ENCODE measurements around the gene BAD.

BAD gene

DNA sequence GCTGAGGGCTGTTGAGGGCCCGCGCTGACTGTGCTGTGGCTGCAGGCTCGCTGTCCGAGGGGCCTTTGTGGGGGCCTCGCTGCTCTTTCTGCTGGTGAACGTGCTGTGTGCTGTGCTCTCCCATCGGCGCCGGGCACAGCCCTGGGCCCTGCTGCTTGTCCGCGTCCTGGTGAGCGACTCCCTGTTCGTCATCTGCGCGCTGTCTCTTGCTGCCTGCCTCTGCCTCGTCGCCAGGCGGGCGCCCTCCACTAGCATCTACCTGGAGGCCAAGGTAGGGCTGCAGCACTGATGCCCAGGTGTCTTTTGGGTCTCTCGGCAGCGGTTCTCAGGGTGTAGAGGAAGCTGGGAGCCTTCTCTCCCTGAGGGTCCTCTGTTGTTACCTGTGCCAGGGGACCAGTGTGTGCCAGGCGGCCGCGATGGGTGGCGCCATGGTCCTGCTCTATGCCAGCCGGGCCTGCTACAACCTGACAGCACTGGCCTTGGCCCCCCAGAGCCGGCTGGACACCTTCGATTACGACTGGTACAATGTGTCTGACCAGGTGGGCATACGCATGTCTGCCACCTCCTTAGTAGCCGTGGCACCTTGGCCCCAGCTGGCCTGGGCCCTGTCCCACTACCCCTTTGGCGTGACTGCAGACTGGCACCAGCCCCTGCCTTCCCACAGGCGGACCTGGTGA, 3.3 kb upstream of the BAD start:
- no peak for DNase-seq (ENCODE audit: extremely low spot score)
- ChIA-PET POLR2A (interaction anchor here (0.6 kb wide), 1 partner anchor 22 kb away, joined by 3 read pairs; no protein-coding TSS in a partner anchor), CTCF (interaction anchor here (1.0 to 14.3 kb wide), 3 partner anchors 9 to 23 kb away, joined by 3 to 186 read pairs (median 3); partner anchors contain the start of genes CATSPERZ and ESRRA)
- TF ChIP-seq, protein P1, sequence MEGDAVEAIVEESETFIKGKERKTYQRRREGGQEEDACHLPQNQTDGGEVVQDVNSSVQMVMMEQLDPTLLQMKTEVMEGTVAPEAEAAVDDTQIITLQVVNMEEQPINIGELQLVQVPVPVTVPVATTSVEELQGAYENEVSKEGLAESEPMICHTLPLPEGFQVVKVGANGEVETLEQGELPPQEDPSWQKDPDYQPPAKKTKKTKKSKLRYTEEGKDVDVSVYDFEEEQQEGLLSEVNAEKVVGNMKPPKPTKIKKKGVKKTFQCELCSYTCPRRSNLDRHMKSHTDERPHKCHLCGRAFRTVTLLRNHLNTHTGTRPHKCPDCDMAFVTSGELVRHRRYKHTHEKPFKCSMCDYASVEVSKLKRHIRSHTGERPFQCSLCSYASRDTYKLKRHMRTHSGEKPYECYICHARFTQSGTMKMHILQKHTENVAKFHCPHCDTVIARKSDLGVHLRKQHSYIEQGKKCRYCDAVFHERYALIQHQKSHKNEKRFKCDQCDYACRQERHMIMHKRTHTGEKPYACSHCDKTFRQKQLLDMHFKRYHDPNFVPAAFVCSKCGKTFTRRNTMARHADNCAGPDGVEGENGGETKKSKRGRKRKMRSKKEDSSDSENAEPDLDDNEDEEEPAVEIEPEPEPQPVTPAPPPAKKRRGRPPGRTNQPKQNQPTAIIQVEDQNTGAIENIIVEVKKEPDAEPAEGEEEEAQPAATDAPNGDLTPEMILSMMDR (IDR thresholded peaks at IDR 0.05; ENCODE audit: control extremely low read depth, extremely low read depth, low read depth, missing control alignments), result no peak

DNA sequence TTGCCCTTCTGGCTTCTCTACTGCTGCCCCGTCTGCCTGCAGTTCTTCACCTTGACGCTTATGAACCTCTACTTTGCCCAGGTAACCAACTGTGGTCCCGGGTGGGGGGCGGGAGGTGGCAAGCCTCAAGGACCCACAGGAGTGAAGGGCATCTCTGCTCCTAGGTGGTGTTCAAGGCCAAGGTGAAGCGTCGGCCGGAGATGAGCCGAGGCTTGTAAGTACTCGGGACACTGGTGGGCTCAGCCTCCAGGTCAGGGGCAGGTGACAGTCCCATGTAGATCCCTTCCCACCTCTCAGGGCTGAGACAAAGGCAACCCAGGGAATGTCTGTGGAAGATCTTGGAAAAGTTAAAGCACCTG, 2.3 kb upstream of the BAD start:
- CTCF ChIA-PET, result interaction anchor here (1.3 to 14.3 kb wide), 2 partner anchors 16 to 24 kb away, joined by 3 to 186 read pairs; partner anchors contain the start of genes CATSPERZ and ESRRA
- DNase-seq (ENCODE audit: extremely low spot score), result no peak
- POLR2A ChIA-PET, result no interaction called here
- TF ChIP-seq, protein P1 (IDR thresholded peaks at IDR 0.05; ENCODE audit: control extremely low read depth, extremely low read depth, low read depth, missing control alignments), result no peak

DNA sequence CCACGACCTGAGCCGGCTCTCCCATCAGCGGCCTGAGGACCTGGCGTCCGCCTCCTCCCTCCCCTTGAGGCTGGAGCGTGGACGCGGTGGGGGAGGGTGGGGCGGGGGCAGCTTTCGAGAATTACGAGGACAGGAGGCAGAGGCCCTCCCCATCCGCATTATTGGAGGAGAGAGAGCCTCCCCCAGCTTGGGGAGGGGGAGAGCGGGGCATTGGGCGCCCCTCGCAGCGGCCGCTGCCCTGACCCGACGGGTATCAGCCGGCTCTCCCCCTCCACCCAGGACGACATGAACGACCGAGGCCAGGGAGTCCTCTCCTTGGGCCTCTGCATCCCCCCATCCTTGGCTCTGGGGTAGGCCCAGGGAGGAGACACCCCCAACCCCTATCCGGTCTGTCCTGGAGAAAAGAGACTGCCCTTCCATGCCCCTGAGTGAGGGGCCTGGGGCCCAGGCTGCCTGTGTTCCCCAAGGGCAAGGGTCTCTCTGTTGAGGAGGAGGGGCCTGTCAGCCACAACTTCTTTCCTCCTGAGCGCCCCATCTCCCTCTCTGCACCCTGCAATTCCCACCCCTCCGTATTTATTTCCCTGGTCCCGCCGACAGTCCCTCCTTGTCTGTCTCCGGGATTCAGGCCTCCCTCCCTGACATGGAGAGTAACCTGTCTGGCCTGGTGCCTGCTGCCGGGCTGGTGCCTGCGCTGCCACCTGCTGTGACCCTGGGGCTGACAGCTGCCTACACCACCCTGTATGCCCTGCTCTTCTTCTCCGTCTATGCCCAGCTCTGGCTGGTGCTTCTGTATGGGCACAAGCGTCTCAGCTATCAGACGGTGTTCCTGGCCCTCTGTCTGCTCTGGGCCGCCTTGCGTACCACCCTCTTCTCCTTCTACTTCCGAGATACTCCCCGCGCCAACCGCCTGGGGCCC, 1.7 kb upstream of the BAD start:
- POLR2A ChIA-PET, result interaction anchor here (0.6 kb wide), 1 partner anchor 15 kb away, joined by 4 read pairs; no protein-coding TSS in a partner anchor
- DNase-seq (ENCODE audit: extremely low spot score), result no peak
- TF ChIP-seq, protein P1 (IDR thresholded peaks at IDR 0.05; ENCODE audit: control extremely low read depth, extremely low read depth, low read depth, missing control alignments), result peak; percentile 19
- CTCF ChIA-PET, result interaction anchor here (1.3 to 14.3 kb wide), 3 partner anchors 17 to 81 kb away, joined by 3 to 186 read pairs (median 6); partner anchors contain the start of genes CATSPERZ and ESRRA

DNA sequence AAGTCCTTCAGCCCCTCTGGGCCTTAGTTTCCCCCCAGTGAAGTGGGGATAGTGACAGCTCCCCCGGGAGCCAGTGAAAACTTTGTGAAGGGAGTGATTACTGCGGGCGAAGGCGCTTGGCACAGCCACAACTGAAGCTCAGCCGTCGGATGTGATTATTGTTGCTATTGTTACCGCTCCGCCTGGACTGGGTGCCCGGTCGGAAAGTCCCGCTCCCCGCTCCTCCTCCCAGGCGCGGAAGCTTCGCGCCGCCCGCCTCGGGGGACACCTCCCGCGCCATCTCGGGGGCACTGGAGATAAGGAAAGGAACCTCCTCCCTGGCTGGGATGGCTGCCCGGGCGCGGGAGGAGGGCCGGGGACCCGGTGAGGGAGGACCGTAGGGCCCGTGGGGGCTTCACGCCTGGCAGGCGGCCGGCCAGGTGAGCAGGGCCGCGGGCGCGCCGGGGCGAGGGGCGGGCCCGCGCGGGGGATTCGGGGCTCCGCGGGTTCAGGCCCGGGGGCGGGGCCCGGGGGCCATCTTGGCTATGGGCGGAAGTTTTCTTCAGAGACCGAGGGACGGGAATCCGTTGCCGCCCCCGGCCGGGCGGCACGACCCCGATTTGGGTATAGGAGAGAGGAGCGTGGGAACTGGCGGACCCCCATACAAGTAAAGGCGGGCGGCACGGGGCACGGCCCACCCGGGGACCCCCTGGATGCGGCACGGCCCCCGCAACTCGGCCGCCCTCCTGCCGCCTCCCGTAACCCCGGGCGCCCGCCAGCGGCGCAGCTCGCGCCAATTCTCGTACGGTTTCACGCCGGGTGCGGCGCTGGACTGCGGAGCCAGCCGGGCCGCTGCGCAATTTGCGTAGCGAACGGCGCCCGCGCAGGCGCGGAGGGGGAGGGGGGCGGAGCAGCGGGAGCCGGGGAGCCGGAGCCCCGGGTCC, 758 bp upstream of the BAD start, which contains the start of gene GPR137:
TSS of gene GPR137 (plus strand) at position 887 of the 923 bp plus-strand sequence. CDS start 677 bp downstream, outside the sequence.
- ChIA-PET POLR2A (interaction anchor here (0.6 to 2.7 kb wide), 5 partner anchors 14 to 100 kb away, joined by 3 to 11 read pairs (median 4); partner anchors contain the start of genes NUDT22 and STIP1), CTCF (interaction anchor here (1.2 to 14.3 kb wide), 4 partner anchors 13 to 80 kb away, joined by 3 to 186 read pairs (median 14); partner anchors contain the start of genes CATSPERZ and ESRRA)
- TF ChIP-seq, protein P1 (IDR thresholded peaks at IDR 0.05; ENCODE audit: control extremely low read depth, extremely low read depth, low read depth, missing control alignments), result peak; percentile 6
- peak; percentile 94 for DNase-seq (ENCODE audit: extremely low spot score)

DNA sequence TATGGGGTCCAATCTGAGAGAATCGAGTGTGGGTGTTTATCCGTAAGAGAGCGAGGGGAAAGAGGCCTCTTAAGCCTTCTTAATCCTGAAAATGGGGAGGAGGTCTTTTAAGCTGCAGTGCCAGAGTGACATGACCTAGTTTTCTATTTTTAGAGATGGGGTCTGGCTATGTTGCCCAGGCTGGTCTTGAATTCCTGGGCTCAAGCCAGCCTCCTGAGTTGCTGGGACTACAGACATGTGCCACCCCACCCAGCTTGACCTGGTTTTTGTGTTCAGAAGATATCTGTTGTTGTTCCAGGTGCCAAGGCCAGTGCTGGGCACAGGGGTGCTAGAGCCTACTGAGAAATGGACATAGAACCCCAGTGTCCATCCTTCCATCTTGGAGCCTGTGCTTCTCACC, 1.4 kb downstream of the BAD start:
- DNase-seq (ENCODE audit: extremely low spot score), result no peak
- POLR2A ChIA-PET, result interaction anchor here (2.7 kb wide), 1 partner anchor 11 kb away, joined by 11 read pairs; no protein-coding TSS in a partner anchor
- TF ChIP-seq, protein P1 (IDR thresholded peaks at IDR 0.05; ENCODE audit: control extremely low read depth, extremely low read depth, low read depth, missing control alignments), result no peak
- CTCF ChIA-PET, result interaction anchor here (0.7 to 14.3 kb wide), 3 partner anchors 11 to 33 kb away, joined by 3 to 186 read pairs (median 21); partner anchors contain the start of genes CATSPERZ and ESRRA

All from GM10248 (cell line).